IMR-90 (cell line): ENCODE measurements around the gene PRSS1. TPM values are rescaled to one million over a fixed set of nuclear protein-coding genes. Genes with fewer than 3 reads are reported as not detected.

ENCODE experiments used
- CHD1 ChIP-seq: IDR thresholded peaks from 2 replicates; pipeline ENCODE4 v1.6.1; 2012; ENCODE audit warnings: low read depth, low read length, improper control_type of control experiment
- MAFK ChIP-seq: IDR thresholded peaks from 2 replicates; pipeline ENCODE4 v1.6.1; 2012; ENCODE audit warnings: low read depth, low read length, improper control_type of control experiment
- POLR2A ChIP-seq: IDR thresholded peaks from 2 replicates; pipeline ENCODE4 v1.6.1; 2012; ENCODE audit warnings: mild to moderate bottlenecking, low read depth, low read length
- RCOR1 ChIP-seq: IDR thresholded peaks from 2 replicates; pipeline ENCODE4 v1.6.1; 2012; ENCODE audit warnings: mild to moderate bottlenecking, low read length, improper control_type of control experiment; ENCODE audit not compliant: insufficient replicate concordance
- RFX5 ChIP-seq: IDR thresholded peaks from 2 replicates; pipeline ENCODE4 v1.8.0; 2012; ENCODE audit warnings: low read depth, mild to moderate bottlenecking, low read length, moderate library complexity
- USF2 ChIP-seq: fragments of 150-350 bp; IDR thresholded peaks from 2 replicates; pipeline ENCODE4 v1.6.1; 2017; ENCODE audit warnings: mild to moderate bottlenecking, antibody characterized with exemption, low read length, low read depth
- polyA plus RNA-seq, 3 experiments: library from polyadenylated mRNA; depleted of rRNA; stranded (reverse); fragments of >200 nt; gene quantifications; 2 replicates each; pipeline ENCODE4 v1.2.3, GENCODE V29; 2012; ENCODE audit warnings: low replicate concordance in 1 of 3
- total RNA-seq: library from RNA; depleted of rRNA; stranded (reverse); fragments of >200 nt; gene quantifications from 2 replicates; pipeline ENCODE4 v1.2.3, GENCODE V29; 2012

Gene PRSS1
- total and polyA plus RNA-seq, 2 of the 4 experiments (the other 2 are of a cell fraction) = not detected

GRCh38 chr7:142788303-142789289 is 39.3 kb downstream of the PRSS1 start (continued):
- TF ChIP-seq RFX5 (no peak), POLR2A (no peak), RCOR1 (no peak), USF2 (no peak), CHD1 (no peak), MAFK (no peak)
